ENCODE measurements around the gene BRD3.

Gene BRD3

DNA sequence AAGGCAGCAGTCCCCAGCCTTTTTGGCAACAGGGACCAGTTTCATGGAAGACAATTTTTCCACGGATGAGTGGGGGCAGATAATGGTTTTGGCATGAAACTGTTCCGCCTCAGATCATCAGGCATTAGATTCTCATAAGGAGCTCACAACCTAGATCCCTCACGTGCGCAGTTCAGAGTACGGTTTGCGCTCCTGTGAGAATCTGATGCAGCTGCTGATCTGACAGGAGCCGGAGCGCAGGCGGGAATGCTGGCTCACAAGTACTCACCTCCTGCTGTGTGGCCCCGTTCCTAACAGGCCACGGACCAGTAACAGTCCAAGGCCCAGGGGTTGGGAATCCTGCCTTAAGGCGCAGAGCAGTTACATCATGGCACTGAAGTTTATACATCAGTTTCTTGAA is 3.3 kb upstream of the BRD3 start:
- DNase-seq (ENCODE audit: low spot score) = no peak
- TF ChIP-seq, protein P1, sequence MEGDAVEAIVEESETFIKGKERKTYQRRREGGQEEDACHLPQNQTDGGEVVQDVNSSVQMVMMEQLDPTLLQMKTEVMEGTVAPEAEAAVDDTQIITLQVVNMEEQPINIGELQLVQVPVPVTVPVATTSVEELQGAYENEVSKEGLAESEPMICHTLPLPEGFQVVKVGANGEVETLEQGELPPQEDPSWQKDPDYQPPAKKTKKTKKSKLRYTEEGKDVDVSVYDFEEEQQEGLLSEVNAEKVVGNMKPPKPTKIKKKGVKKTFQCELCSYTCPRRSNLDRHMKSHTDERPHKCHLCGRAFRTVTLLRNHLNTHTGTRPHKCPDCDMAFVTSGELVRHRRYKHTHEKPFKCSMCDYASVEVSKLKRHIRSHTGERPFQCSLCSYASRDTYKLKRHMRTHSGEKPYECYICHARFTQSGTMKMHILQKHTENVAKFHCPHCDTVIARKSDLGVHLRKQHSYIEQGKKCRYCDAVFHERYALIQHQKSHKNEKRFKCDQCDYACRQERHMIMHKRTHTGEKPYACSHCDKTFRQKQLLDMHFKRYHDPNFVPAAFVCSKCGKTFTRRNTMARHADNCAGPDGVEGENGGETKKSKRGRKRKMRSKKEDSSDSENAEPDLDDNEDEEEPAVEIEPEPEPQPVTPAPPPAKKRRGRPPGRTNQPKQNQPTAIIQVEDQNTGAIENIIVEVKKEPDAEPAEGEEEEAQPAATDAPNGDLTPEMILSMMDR (IDR thresholded peaks at IDR 0.05; ENCODE audit: extremely low read depth, missing control alignments) = no peak

DNA sequence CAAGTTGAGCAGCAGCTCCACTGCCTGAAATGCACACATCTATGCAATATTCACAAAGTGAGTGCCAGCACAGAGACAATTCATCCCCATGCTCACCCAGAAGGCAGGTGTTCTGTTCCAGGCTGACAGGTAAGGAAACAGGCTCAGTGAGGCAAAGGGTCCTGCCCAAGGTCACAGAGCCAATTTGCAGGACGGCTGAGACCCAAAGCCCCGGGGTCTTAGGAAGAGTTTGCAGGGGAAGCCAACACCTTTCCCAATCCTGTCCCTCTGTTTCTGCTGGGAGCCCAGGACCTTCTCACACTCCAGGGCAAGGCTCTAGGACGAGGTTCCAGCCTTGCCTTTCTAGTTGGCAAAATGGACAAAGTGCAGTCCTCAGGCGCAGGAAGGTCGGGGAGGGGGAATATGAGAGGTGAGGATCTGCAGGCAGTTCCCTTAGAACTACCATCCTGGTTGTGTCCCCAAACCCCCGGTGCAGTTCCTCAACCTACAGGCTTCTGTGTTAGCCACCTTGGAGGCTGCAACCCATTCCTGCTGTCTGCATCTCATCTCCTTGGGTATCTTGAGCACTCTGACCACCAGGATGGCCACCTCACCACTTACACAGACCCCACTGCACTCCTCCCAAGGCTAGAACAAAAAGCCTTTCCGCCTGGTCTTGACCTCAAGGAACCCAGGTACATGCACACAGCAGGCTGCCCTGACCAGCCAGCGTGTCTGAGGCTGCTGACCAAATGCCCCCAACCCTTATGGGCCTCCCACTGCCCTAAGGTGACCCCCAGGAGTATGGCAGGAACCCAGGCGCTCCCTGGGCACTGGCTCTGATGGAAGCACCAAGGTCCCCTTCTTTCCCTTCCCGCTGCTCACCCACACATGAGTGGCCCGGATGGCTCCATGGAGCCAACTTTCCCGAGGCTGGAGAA is 1.9 kb upstream of the BRD3 start:
- TF ChIP-seq, protein P1 (IDR thresholded peaks at IDR 0.05; ENCODE audit: extremely low read depth, missing control alignments) = no peak
- DNase-seq (ENCODE audit: low spot score) = peak; percentile 10

DNA sequence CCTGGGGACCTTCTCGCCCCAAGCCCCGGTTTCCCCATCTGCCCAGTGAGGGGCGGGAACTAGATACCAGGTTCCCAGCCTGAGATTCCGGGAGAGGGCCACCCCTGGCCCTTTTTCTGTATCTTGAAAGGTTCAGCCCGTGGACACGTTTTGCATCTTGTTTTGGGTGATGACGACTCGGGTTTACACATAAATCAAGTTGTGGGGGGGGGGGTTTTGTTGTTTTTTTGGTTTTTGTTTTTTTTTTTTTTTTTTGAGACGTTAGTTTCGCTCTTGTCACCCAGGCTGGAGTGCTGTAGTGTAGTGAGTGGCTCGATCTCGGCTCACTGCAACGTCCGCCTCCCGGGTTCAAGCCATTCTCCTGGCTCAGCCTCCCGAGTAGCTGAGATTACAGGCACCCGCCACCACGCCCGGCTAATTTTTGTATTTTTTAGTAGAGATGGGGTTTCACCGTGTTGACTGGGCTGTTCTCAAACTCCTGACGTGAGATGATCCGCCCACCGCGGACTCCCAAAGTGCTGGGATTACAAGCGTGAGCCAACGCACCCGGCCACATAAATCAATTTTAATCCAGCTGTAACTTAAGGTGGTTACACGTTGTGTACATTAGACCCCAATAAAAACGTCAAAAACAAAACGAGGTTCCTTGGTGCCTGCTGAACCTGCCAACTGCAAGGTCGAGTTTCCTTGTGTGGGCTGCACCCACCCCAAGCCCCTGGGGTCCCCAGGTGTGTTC is 1.1 kb upstream of the BRD3 start:
- DNase-seq (ENCODE audit: low spot score) = no peak
- TF ChIP-seq, protein P1 (IDR thresholded peaks at IDR 0.05; ENCODE audit: extremely low read depth, missing control alignments) = no peak

DNA sequence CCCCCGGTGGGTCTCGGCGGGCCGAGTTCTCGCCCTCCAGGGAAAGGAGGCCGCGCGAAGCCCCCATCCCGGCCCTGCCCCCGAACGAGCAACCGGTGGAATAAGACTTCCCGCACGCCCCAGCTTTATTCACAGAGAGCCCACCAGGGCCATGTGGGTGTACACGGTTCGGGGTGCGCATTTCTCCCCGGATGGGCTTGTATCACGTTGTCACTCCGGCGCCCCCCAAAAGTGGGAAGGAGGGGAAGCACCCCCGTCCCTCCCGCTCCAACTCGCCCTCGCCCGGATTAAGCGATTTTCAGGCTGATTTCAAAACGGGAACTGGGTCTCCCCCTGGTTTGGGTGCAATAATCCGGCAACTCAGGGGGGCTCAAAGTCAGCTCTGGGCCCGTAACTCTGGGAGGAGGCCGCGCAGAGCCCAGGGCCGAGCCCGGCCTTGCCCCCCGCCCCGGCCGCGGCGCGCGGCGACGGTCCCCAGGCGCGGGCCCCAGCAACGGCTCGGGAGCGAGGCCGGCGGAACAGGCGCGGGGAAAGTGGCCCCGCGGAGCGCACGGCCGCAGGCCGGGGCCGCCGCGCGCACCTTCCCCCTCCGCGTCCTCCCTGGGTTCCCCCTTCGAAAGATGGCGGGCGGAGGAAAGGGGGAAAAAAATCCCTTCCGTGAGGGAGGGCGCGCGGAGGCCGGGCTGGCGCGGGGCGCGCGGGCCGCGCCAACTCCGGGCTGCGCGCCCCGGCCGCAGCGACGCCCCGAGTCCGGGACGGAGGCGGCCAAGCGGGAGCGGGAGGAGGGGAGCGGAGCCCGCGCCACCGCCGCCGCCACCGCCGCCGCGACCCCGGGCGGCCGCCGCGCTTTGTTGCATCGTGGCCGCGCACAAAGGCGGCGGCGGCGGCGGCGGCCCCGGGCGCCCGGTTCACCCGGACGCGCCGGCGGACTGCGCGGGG is 644 bp downstream of the BRD3 start:
- TF ChIP-seq, protein P1 (IDR thresholded peaks at IDR 0.05; ENCODE audit: extremely low read depth, missing control alignments) = no peak

DNA sequence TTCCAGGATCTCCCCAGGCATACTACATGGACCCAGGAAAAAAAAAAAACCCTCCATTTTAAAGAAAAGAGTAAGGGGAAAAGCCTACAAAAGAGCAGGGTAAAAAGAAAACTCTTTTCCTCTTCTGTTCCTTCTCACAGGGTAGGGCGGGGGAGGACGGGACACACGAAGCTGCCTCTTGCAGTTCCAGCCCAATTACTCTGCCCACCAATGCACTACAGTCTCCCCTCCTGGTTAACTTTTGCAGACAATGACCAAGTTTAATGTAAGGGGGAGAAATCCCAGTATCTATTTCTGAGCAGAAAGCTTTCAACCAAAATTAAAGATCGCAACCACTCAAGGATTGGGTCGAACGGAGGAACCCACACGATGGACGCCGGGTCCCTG is 1.3 kb downstream of the BRD3 start:
- DNase-seq (ENCODE audit: low spot score) = no peak
- TF ChIP-seq, protein P1 (IDR thresholded peaks at IDR 0.05; ENCODE audit: extremely low read depth, missing control alignments) = no peak

More for the DNA sequence above, 644 bp downstream of the BRD3 start:
- DNase-seq (ENCODE audit: low spot score) = peak; percentile 72

DNA sequence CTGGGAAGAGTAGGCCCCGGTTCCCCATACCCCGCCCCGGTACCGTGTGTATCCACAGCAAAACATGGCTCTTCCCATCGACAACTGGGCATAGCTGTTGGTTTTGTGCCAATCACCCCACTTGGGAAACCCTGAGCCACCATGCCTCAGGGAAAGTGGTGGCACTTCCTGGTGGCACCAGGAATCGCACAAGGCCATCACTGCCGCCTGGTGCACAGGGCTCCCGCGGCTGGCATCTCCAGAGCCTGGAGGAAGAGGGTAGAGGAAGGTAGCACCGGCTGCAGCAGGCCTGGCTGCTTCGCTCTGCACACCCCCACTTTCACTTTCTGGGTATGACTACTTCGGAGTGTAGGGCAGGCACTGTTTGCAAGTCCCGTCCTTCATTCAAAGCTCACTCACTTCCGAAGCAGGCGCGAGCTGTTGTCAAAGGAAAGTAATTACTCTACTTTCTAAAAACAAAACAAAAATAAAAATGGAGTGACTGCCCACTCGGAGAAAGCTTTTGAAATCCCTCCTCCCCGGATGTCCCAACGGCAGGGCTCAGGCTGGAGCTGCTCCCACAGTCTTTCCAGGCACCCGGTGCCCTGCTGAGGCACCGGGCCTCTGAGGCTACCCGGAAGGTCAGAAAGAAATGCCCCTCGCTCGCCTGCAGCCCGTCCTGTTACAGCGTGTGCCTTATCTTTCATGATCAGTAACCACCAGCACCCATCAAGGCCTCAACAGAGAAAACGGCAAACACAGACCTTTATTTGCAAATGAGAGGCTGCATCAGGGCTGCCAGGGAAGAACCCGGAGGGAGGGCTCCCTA is 2.0 kb downstream of the BRD3 start:
- DNase-seq (ENCODE audit: low spot score) = peak; percentile 91
- TF ChIP-seq, protein P1 (IDR thresholded peaks at IDR 0.05; ENCODE audit: extremely low read depth, missing control alignments) = no peak

Data from GM20000 (cell line).